Uterus (tissue), 2 donors: ENCODE measurements around the gene TUBA1C.

Experiments
- CTCF ChIP-seq, 4 experiments: fragments of 200-600 bp in 2 of 4; fragments of 450-650 bp in 2 of 4; sonication (generic) in 2 of 4; IDR thresholded peaks; one replicate each; pipeline ENCODE4 v1.5.1; 2016 to 2019; ENCODE audit warnings: antibody characterized with exemption in 4 of 4, mild to moderate bottlenecking in 2 of 4, moderate library complexity in 1 of 4
- POLR2A ChIP-seq, 2 donors: fragments of 450-650 bp; IDR thresholded peaks; one replicate each; pipeline ENCODE4 v1.6.1; 2016; ENCODE audit warnings: antibody characterized with exemption in 2 of 2, mild to moderate bottlenecking in 1 of 2, moderate library complexity in 1 of 2

GRCh38 chr12:49259452-49259851 is 5.4 kb upstream of the TUBA1C start:
- no peak for TF ChIP-seq POLR2A (IDR thresholded peaks at IDR 0.05)
- no peak for TF ChIP-seq CTCF (IDR thresholded peaks at IDR 0.05)
